ENCODE results near the gene CAB39.

Gene CAB39

GRCh38 chr2:230846360-230846759 lies 133.7 kb downstream of the CAB39 start:
- H3K4me3 ChIP-seq (ENCODE audit: insufficient read depth, low read depth, low read length, poor library complexity, severe bottlenecking) = no peak overlapping the region
- no peak for DNase-seq
- H3K27me3 ChIP-seq (replicated peaks; ENCODE audit: control insufficient read depth, insufficient read depth, low read length, poor library complexity, severe bottlenecking) = no peaks in the 10 kb centered on the region
- H3K27ac ChIP-seq (ENCODE audit: insufficient read depth, low read length, poor library complexity, severe bottlenecking) = no peak overlapping the region
- peaks cover 3% of the 10 kb centered on the region for H3K4me1 ChIP-seq (ENCODE audit: control insufficient read depth, insufficient read depth, low read length, poor library complexity, severe bottlenecking)
- no peaks in the 10 kb centered on the region for H3K36me3 ChIP-seq (ENCODE audit: control insufficient read depth, insufficient read depth, low read length)
- H3K9me3 ChIP-seq (ENCODE audit: control insufficient read depth, low read length) = no peaks in the 10 kb centered on the region

DNA sequence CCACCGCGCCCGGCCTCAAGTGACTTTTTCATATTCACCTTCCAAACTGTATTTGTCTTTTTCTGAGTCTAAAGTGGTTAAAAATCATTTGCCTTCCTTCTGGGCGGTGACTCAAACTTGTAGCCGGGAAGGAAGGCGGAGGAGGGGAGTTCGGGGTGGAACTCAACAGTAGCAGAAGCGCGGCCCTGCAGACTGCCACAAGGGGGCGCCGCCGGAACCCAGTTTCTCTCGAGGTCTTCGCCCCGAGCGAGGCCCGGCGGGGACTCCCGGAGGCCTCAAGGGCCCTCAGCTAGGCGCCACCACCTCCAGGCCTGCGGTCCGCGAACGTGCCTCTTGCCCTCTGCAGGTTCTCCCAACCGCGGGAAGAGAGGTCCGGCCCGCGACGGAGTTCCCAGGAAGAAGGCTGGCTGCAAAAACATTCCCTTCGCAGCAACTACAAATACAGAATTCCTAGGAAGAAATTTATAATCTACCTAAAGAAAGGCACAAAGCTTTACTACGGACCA lies 135.3 kb downstream of the CAB39 start:
- no peaks in the 10 kb centered on the region for H3K9me3 ChIP-seq (ENCODE audit: control insufficient read depth, low read length)
- H3K27ac ChIP-seq (ENCODE audit: insufficient read depth, low read length, poor library complexity, severe bottlenecking) = no peak overlapping the region
- no peak overlapping the region for H3K4me3 ChIP-seq (ENCODE audit: insufficient read depth, low read depth, low read length, poor library complexity, severe bottlenecking)
- no peaks in the 10 kb centered on the region for H3K27me3 ChIP-seq (replicated peaks; ENCODE audit: control insufficient read depth, insufficient read depth, low read length, poor library complexity, severe bottlenecking)
- peak; percentile 61 to 71 (median 66) for DNase-seq
- no peaks in the 10 kb centered on the region for H3K36me3 ChIP-seq (ENCODE audit: control insufficient read depth, insufficient read depth, low read length)
- H3K4me1 ChIP-seq (ENCODE audit: control insufficient read depth, insufficient read depth, low read length, poor library complexity, severe bottlenecking) = peaks cover 3% of the 10 kb centered on the region

GRCh38 chr2:230849633-230850357 lies 137.2 kb downstream of the CAB39 start:
- H3K9me3 ChIP-seq (ENCODE audit: control insufficient read depth, low read length) = no peaks in the 10 kb centered on the region
- no peaks in the 10 kb centered on the region for H3K27me3 ChIP-seq (replicated peaks; ENCODE audit: control insufficient read depth, insufficient read depth, low read length, poor library complexity, severe bottlenecking)
- DNase-seq = peak; percentile 42 to 64 (median 47)
- no peak overlapping the region for H3K27ac ChIP-seq (ENCODE audit: insufficient read depth, low read length, poor library complexity, severe bottlenecking)
- H3K36me3 ChIP-seq (ENCODE audit: control insufficient read depth, insufficient read depth, low read length) = no peaks in the 10 kb centered on the region
- no peak overlapping the region for H3K4me3 ChIP-seq (ENCODE audit: insufficient read depth, low read depth, low read length, poor library complexity, severe bottlenecking)
- peaks cover 3% of the 10 kb centered on the region for H3K4me1 ChIP-seq (ENCODE audit: control insufficient read depth, insufficient read depth, low read length, poor library complexity, severe bottlenecking)

DNA sequence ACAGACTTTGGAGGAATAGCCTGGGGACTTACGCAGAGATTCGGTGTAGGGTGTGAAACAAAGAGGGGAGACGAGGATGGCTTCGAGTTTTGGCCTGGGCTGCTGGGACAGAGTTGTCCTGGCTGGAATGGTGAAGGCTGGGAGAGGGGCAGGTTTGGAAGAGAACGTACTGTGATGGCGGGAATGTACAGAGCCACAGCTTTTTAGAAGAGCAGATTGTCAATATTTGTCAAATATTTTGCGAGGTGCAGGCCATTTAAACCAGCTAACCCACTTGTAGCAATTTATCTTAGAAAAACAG lies 137.7 kb downstream of the CAB39 start:
- no peak for DNase-seq
- H3K36me3 ChIP-seq (ENCODE audit: control insufficient read depth, insufficient read depth, low read length) = no peaks in the 10 kb centered on the region
- no peaks in the 10 kb centered on the region for H3K9me3 ChIP-seq (ENCODE audit: control insufficient read depth, low read length)
- H3K27me3 ChIP-seq (replicated peaks; ENCODE audit: control insufficient read depth, insufficient read depth, low read length, poor library complexity, severe bottlenecking) = no peaks in the 10 kb centered on the region
- no peak overlapping the region for H3K4me3 ChIP-seq (ENCODE audit: insufficient read depth, low read depth, low read length, poor library complexity, severe bottlenecking)
- H3K4me1 ChIP-seq (ENCODE audit: control insufficient read depth, insufficient read depth, low read length, poor library complexity, severe bottlenecking) = peaks cover 3% of the 10 kb centered on the region
- no peak overlapping the region for H3K27ac ChIP-seq (ENCODE audit: insufficient read depth, low read length, poor library complexity, severe bottlenecking)

GRCh38 chr2:230852113-230852512 lies 139.5 kb downstream of the CAB39 start:
- H3K9me3 ChIP-seq (ENCODE audit: control insufficient read depth, low read length) = no peaks in the 10 kb centered on the region

DNA sequence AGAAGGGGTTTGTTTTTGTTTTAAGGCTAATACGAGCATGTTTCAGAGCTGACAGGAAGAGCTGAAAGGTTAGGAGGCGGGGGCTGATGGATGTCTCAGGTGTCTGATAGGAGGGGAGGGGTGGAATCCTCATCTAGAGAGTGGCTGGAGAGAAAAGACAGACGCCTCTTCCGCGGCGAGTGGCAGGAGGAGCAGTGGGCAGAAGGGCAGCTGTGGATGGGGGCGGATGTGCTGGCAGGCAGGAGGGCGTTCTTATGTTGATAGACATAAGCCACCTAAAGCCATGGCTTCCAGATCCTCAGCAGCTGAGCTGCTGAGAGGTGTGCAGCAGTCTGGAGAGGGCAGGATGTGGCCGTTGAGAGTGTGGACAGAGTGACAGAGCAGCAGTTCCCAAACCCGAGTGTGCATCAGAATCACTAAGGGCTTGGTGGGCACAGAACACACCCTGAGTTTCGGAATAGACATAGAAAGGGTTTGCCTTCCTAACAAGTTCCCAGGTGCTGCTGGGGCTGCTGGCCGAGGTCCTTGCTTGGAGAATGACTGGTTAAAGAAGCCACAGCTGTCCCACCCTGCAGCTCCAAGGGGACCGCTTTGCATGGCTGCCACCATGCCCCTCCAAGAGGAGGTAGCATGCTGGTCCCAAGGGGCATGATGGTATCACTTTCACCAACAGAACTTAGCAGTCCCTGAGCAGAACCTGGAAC lies 149.1 kb downstream of the CAB39 start:
- no peaks in the 10 kb centered on the region for H3K27me3 ChIP-seq (replicated peaks; ENCODE audit: control insufficient read depth, insufficient read depth, low read length, poor library complexity, severe bottlenecking)
- H3K27ac ChIP-seq (ENCODE audit: insufficient read depth, low read length, poor library complexity, severe bottlenecking) = no peak overlapping the region
- no peaks in the 10 kb centered on the region for H3K36me3 ChIP-seq (ENCODE audit: control insufficient read depth, insufficient read depth, low read length)
- DNase-seq = no peak
- peaks cover 22% of the 10 kb centered on the region for H3K4me1 ChIP-seq (ENCODE audit: control insufficient read depth, insufficient read depth, low read length, poor library complexity, severe bottlenecking)
- no peak overlapping the region for H3K4me3 ChIP-seq (ENCODE audit: insufficient read depth, low read depth, low read length, poor library complexity, severe bottlenecking)
- no peaks in the 10 kb centered on the region for H3K9me3 ChIP-seq (ENCODE audit: control insufficient read depth, low read length)

More at GRCh38 chr2:230852113-230852512, 139.5 kb downstream of the CAB39 start:
- no peak for DNase-seq
- Histone ChIP-seq H3K4me1 (ENCODE audit: control insufficient read depth, insufficient read depth, low read length, poor library complexity, severe bottlenecking) (peaks cover 3% of the 10 kb centered on the region), H3K4me3 (ENCODE audit: insufficient read depth, low read depth, low read length, poor library complexity, severe bottlenecking) (no peak overlapping the region), H3K27ac (ENCODE audit: insufficient read depth, low read length, poor library complexity, severe bottlenecking) (no peak overlapping the region), H3K36me3 (ENCODE audit: control insufficient read depth, insufficient read depth, low read length) (no peaks in the 10 kb centered on the region), H3K27me3 (replicated peaks; ENCODE audit: control insufficient read depth, insufficient read depth, low read length, poor library complexity, severe bottlenecking) (no peaks in the 10 kb centered on the region)

- Histone ChIP-seq H3K9me3 (ENCODE audit: control insufficient read depth, low read length) (no peaks in the 10 kb centered on the region), H3K4me3 (ENCODE audit: insufficient read depth, low read depth, low read length, poor library complexity, severe bottlenecking) (no peak overlapping the region), H3K36me3 (ENCODE audit: control insufficient read depth, insufficient read depth, low read length) (no peaks in the 10 kb centered on the region), H3K27ac (ENCODE audit: insufficient read depth, low read length, poor library complexity, severe bottlenecking) (no peak overlapping the region), H3K27me3 (replicated peaks; ENCODE audit: control insufficient read depth, insufficient read depth, low read length, poor library complexity, severe bottlenecking) (no peaks in the 10 kb centered on the region), H3K4me1 (ENCODE audit: control insufficient read depth, insufficient read depth, low read length, poor library complexity, severe bottlenecking) (peaks cover 28% of the 10 kb centered on the region)
- no peak for DNase-seq
Observed at GRCh38 chr2:230862292-230862691, 149.7 kb downstream of the CAB39 start.

- H3K27ac ChIP-seq (ENCODE audit: insufficient read depth, low read length, poor library complexity, severe bottlenecking) = no peak overlapping the region
- H3K4me1 ChIP-seq (ENCODE audit: control insufficient read depth, insufficient read depth, low read length, poor library complexity, severe bottlenecking) = peaks cover 29% of the 10 kb centered on the region
- no peaks in the 10 kb centered on the region for H3K36me3 ChIP-seq (ENCODE audit: control insufficient read depth, insufficient read depth, low read length)
- H3K4me3 ChIP-seq (ENCODE audit: insufficient read depth, low read depth, low read length, poor library complexity, severe bottlenecking) = no peak overlapping the region
- no peak for DNase-seq
- no peaks in the 10 kb centered on the region for H3K27me3 ChIP-seq (replicated peaks; ENCODE audit: control insufficient read depth, insufficient read depth, low read length, poor library complexity, severe bottlenecking)
- H3K9me3 ChIP-seq (ENCODE audit: control insufficient read depth, low read length) = no peaks in the 10 kb centered on the region
Observed at GRCh38 chr2:230863031-230863430, 150.4 kb downstream of the CAB39 start.

DNA sequence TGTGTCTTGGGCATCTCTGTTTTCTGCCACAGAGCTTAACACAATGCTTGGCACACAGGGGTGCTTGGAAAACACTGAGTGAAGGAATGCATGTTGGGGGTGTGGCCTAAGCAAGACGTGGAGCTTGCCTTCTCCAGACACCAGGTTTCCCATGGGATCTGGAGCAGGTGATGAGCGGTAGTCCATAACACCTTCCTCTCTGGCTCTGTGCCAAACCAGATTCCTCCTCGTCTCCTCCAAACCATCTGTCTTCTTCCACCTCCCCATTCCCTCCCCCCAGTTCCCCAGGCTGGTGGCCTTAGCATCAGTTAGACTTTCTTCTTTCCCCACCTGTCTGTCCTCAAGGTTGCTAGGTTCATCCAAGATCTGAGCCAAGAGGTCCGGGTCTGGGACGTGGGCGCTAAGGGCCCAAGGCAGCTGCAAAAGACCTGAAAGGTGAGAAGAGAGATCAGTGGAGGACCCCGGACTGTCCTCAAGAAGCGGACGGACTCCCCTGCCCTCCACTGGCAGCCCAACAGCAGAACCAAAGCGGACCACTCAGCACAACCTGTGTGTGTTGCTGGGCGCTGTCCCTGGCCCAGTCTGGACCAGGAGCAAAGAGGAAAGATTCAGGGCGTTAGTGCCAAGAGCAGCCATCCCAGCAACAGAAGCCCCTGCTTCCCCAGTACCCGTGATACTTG lies 150.9 kb downstream of the CAB39 start:
- H3K27me3 ChIP-seq (replicated peaks; ENCODE audit: control insufficient read depth, insufficient read depth, low read length, poor library complexity, severe bottlenecking) = no peaks in the 10 kb centered on the region
- H3K4me3 ChIP-seq (ENCODE audit: insufficient read depth, low read depth, low read length, poor library complexity, severe bottlenecking) = peak overlapping the region; percentile 50
- H3K36me3 ChIP-seq (ENCODE audit: control insufficient read depth, insufficient read depth, low read length) = no peaks in the 10 kb centered on the region
- H3K27ac ChIP-seq (ENCODE audit: insufficient read depth, low read length, poor library complexity, severe bottlenecking) = no peak overlapping the region
- no peak for DNase-seq
- H3K9me3 ChIP-seq (ENCODE audit: control insufficient read depth, low read length) = no peaks in the 10 kb centered on the region
- H3K4me1 ChIP-seq (ENCODE audit: control insufficient read depth, insufficient read depth, low read length, poor library complexity, severe bottlenecking) = peaks cover 29% of the 10 kb centered on the region

DNA sequence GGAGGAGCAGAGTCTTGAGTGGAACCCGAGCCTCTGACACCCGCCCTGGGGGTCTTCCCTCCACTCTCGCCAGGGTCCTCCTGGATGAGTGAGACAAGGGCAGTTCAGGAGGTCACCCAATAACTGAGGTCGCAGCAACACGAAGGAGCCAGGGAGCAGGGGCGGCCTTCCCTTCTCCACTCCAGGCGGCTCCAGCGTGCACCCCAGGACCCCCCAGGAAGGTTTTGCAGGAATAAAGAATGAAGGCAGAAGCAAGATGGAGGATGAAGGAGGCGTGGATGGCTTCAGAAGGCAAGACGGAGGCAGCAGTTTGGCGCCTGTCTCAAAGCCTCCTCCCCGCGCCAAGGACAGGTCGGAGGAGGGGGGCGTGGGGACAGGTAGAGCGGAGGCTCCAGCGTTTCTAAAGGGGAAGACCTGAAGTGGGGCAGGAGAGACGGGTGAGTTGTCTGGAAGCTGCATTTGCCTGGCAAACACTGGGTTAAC lies 151.5 kb downstream of the CAB39 start:
- Histone ChIP-seq H3K27ac (ENCODE audit: insufficient read depth, low read length, poor library complexity, severe bottlenecking) (no peak overlapping the region), H3K36me3 (ENCODE audit: control insufficient read depth, insufficient read depth, low read length) (no peaks in the 10 kb centered on the region), H3K9me3 (ENCODE audit: control insufficient read depth, low read length) (no peaks in the 10 kb centered on the region), H3K4me3 (ENCODE audit: insufficient read depth, low read depth, low read length, poor library complexity, severe bottlenecking) (peak overlapping the region; percentile 50), H3K4me1 (ENCODE audit: control insufficient read depth, insufficient read depth, low read length, poor library complexity, severe bottlenecking) (peaks cover 29% of the 10 kb centered on the region), H3K27me3 (replicated peaks; ENCODE audit: control insufficient read depth, insufficient read depth, low read length, poor library complexity, severe bottlenecking) (no peaks in the 10 kb centered on the region)
- DNase-seq = no peak

Measured in effector memory CD4-positive, alpha-beta T cell (primary cell).